ENCODE data around the gene ANAPC5.

ANAPC5 gene

GRCh38 chr12:121273364-121273896 lies 78.8 kb downstream of the ANAPC5 start:
- H3K36me3 ChIP-seq (ENCODE audit: control insufficient read depth, insufficient read depth, low read length), result peaks cover 36% of the 10 kb centered on the region
- H3K9ac ChIP-seq (ENCODE audit: low read depth, low read length), result no peak overlapping the region
- H3K9me3 ChIP-seq (ENCODE audit: control insufficient read depth, insufficient read depth, low read length), result no peaks in the 10 kb centered on the region
- no peaks in the 10 kb centered on the region for H3K27me3 ChIP-seq (ENCODE audit: control insufficient read depth, insufficient read depth, low read length)
- no peak overlapping the region for H3K4me3 ChIP-seq (ENCODE audit: low read depth, low read length)
- no peak overlapping the region for H3K27ac ChIP-seq (ENCODE audit: low read depth, low read length)
- H3K4me1 ChIP-seq (ENCODE audit: control insufficient read depth, insufficient read depth, low read length), result no peaks in the 10 kb centered on the region

DNA sequence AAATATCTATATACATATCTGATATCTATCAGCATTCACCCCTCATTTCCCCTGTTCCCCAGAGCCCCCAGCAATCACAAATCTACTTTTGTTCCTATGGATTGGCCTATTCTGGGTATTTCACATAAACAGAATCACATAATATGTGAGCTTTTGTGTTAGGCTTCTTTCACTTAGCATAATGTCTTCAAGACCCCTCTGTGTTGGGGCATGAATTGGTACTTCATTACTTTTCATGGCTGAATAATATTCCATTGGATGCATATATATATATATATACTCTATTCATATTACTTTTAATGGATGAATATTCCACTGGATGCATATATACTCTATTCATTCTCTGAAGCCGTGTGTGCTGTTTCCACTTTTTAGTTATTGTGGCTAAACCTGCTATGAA lies 84.4 kb downstream of the ANAPC5 start:
- H3K9ac ChIP-seq (ENCODE audit: low read depth, low read length), result no peak overlapping the region
- no peaks in the 10 kb centered on the region for H3K27me3 ChIP-seq (ENCODE audit: control insufficient read depth, insufficient read depth, low read length)
- no peak overlapping the region for H3K27ac ChIP-seq (ENCODE audit: low read depth, low read length)
- no peak overlapping the region for H3K4me3 ChIP-seq (ENCODE audit: low read depth, low read length)
- H3K36me3 ChIP-seq (ENCODE audit: control insufficient read depth, insufficient read depth, low read length), result peaks cover 40% of the 10 kb centered on the region
- no peaks in the 10 kb centered on the region for H3K4me1 ChIP-seq (ENCODE audit: control insufficient read depth, insufficient read depth, low read length)
- no peaks in the 10 kb centered on the region for H3K9me3 ChIP-seq (ENCODE audit: control insufficient read depth, insufficient read depth, low read length)

- Histone ChIP-seq H3K36me3 (ENCODE audit: control insufficient read depth, insufficient read depth, low read length) (peaks cover 41% of the 10 kb centered on the region), H3K9ac (ENCODE audit: low read depth, low read length) (no peak overlapping the region), H3K9me3 (ENCODE audit: control insufficient read depth, insufficient read depth, low read length) (no peaks in the 10 kb centered on the region), H3K27ac (ENCODE audit: low read depth, low read length) (no peak overlapping the region), H3K4me1 (ENCODE audit: control insufficient read depth, insufficient read depth, low read length) (no peaks in the 10 kb centered on the region), H3K4me3 (ENCODE audit: low read depth, low read length) (no peak overlapping the region), H3K27me3 (ENCODE audit: control insufficient read depth, insufficient read depth, low read length) (no peaks in the 10 kb centered on the region)
Observed at GRCh38 chr12:121264951-121265515, 87.2 kb downstream of the ANAPC5 start.

DNA sequence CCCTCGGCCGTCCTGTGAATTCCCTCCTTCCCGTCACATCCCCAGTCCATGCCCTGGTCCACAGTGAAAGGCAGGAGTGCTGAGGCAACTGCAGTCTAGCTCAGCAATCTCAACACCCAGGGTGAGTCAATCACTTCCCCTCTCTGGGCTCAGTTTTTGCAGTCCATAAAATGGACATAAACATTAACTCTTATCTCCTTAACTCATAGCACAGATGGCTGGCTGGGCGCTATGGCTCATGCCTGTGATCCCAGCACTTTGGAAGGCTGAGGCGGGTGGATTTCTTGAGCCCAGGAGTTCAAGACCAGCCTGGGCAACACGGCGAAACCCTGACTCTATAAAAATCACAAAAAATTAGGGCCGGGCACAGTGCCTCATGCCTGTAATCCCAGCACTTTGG lies 88.1 kb downstream of the ANAPC5 start:
- Histone ChIP-seq H3K27ac (ENCODE audit: low read depth, low read length) (no peak overlapping the region), H3K4me3 (ENCODE audit: low read depth, low read length) (no peak overlapping the region), H3K27me3 (ENCODE audit: control insufficient read depth, insufficient read depth, low read length) (no peaks in the 10 kb centered on the region), H3K36me3 (ENCODE audit: control insufficient read depth, insufficient read depth, low read length) (peaks cover 46% of the 10 kb centered on the region), H3K9ac (ENCODE audit: low read depth, low read length) (no peak overlapping the region), H3K4me1 (ENCODE audit: control insufficient read depth, insufficient read depth, low read length) (no peaks in the 10 kb centered on the region), H3K9me3 (ENCODE audit: control insufficient read depth, insufficient read depth, low read length) (no peaks in the 10 kb centered on the region)

- H3K27me3 ChIP-seq (ENCODE audit: control insufficient read depth, insufficient read depth, low read length), result no peaks in the 10 kb centered on the region
- H3K4me1 ChIP-seq (ENCODE audit: control insufficient read depth, insufficient read depth, low read length), result no peaks in the 10 kb centered on the region
- H3K9ac ChIP-seq (ENCODE audit: low read depth, low read length), result no peak overlapping the region
- no peak overlapping the region for H3K27ac ChIP-seq (ENCODE audit: low read depth, low read length)
- no peak overlapping the region for H3K4me3 ChIP-seq (ENCODE audit: low read depth, low read length)
- H3K9me3 ChIP-seq (ENCODE audit: control insufficient read depth, insufficient read depth, low read length), result no peaks in the 10 kb centered on the region
- peaks cover 44% of the 10 kb centered on the region for H3K36me3 ChIP-seq (ENCODE audit: control insufficient read depth, insufficient read depth, low read length)
Observed at GRCh38 chr12:121263206-121263935, 88.8 kb downstream of the ANAPC5 start.

DNA sequence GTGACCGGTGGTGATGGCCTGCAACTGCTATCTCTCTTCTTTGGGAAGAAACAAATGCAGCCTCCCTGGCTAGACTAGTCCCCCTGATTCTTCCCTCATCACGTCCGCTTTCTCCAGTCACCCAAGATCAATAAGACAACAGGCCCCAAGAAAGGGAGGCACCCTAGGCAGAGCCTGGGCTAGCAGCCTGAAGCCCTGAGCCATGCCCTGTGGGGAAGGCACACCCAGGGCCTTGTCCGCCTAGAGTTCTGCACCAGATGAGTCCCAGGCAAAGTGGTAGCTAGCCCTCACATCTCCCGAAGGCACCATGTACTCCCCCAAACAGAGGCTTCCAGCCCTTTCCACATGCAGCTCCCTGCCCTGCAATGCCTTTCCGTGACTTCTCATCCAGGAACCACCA lies 90.8 kb downstream of the ANAPC5 start:
- no peaks in the 10 kb centered on the region for H3K27me3 ChIP-seq (ENCODE audit: control insufficient read depth, insufficient read depth, low read length)
- peaks cover 43% of the 10 kb centered on the region for H3K36me3 ChIP-seq (ENCODE audit: control insufficient read depth, insufficient read depth, low read length)

GRCh38 chr12:121260091-121260490 lies 92.1 kb downstream of the ANAPC5 start:
- no peak overlapping the region for H3K9ac ChIP-seq (ENCODE audit: low read depth, low read length)
- no peak overlapping the region for H3K27ac ChIP-seq (ENCODE audit: low read depth, low read length)
- H3K36me3 ChIP-seq (ENCODE audit: control insufficient read depth, insufficient read depth, low read length), result peaks cover 47% of the 10 kb centered on the region
- H3K9me3 ChIP-seq (ENCODE audit: control insufficient read depth, insufficient read depth, low read length), result no peaks in the 10 kb centered on the region
- no peaks in the 10 kb centered on the region for H3K27me3 ChIP-seq (ENCODE audit: control insufficient read depth, insufficient read depth, low read length)
- no peak overlapping the region for H3K4me3 ChIP-seq (ENCODE audit: low read depth, low read length)
- H3K4me1 ChIP-seq (ENCODE audit: control insufficient read depth, insufficient read depth, low read length), result no peaks in the 10 kb centered on the region

More for the DNA sequence above, 90.8 kb downstream of the ANAPC5 start:
- Histone ChIP-seq H3K27ac (ENCODE audit: low read depth, low read length) (no peak overlapping the region), H3K9me3 (ENCODE audit: control insufficient read depth, insufficient read depth, low read length) (no peaks in the 10 kb centered on the region), H3K4me1 (ENCODE audit: control insufficient read depth, insufficient read depth, low read length) (no peaks in the 10 kb centered on the region), H3K9ac (ENCODE audit: low read depth, low read length) (no peak overlapping the region), H3K4me3 (ENCODE audit: low read depth, low read length) (no peak overlapping the region)

DNA sequence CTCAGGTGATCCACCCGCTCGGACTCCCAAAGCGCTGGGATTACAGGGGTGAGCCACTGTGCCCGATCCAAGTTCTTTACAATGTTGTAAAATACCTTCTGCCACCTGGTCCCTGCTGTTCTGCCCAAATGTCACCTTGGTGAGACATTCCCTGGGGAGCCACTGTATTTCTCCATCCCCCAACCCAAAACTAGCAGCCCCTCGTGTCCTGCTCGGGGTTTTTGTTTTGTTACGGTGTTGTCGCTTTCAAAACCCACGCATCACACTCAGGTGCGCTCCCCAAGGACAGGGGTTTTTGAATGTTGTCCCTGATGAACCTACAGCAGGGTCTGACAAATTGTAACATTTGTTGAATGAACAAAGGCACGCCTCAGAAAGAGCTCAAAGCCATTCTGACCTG lies 93.1 kb downstream of the ANAPC5 start:
- no peak overlapping the region for H3K27ac ChIP-seq (ENCODE audit: low read depth, low read length)
- no peaks in the 10 kb centered on the region for H3K27me3 ChIP-seq (ENCODE audit: control insufficient read depth, insufficient read depth, low read length)
- no peaks in the 10 kb centered on the region for H3K9me3 ChIP-seq (ENCODE audit: control insufficient read depth, insufficient read depth, low read length)
- no peaks in the 10 kb centered on the region for H3K4me1 ChIP-seq (ENCODE audit: control insufficient read depth, insufficient read depth, low read length)
- no peak overlapping the region for H3K4me3 ChIP-seq (ENCODE audit: low read depth, low read length)
- peaks cover 55% of the 10 kb centered on the region for H3K36me3 ChIP-seq (ENCODE audit: control insufficient read depth, insufficient read depth, low read length)
- H3K9ac ChIP-seq (ENCODE audit: low read depth, low read length), result no peak overlapping the region

Data from HUES48 (cell line).